Calu3 (cell line): ENCODE data around the gene NEK6. TPM values are rescaled to one million over a fixed set of nuclear protein-coding genes. Genes with fewer than 3 reads are reported as not detected.

ENCODE experiments used
- BruUV-seq: library from RNA; stranded (reverse); fragments of 400-500 nt; replicated peaks from 2 replicates; lab custom pipeline; 2021; lab: Mats Ljungman, UMichigan
- CTCF ChIA-PET: fragments of 300-600 bp; sonication (Branson Sonifier 250); formaldehyde crosslinking; loops from one replicate; lab custom pipeline; 2022; ENCODE audit warnings: antibody characterized with exemption; lab: Charles Lee
- DNase-seq: peaks from one replicate; pipeline ENCODE4 v3.0.0; 2022
- H3K27ac Mint-ChIP-seq: one replicate; pipeline ENCODE4 v1.8.0; 2022; ENCODE audit warnings: mixed read lengths; ENCODE audit not compliant: unreplicated experiment
- H3K27me3 Mint-ChIP-seq: one replicate; pipeline ENCODE4 v1.8.0; 2022; ENCODE audit warnings: mixed read lengths; ENCODE audit not compliant: unreplicated experiment
- H3K36me3 Mint-ChIP-seq: one replicate; pipeline ENCODE4 v1.8.0; 2022; ENCODE audit warnings: mild to moderate bottlenecking, moderate library complexity, mixed read lengths; ENCODE audit not compliant: insufficient read depth, unreplicated experiment
- H3K4me1 Mint-ChIP-seq: one replicate; pipeline ENCODE4 v1.8.0; 2022; ENCODE audit warnings: mild to moderate bottlenecking, low read depth, mixed read lengths; ENCODE audit not compliant: unreplicated experiment
- H3K4me3 Mint-ChIP-seq: one replicate; pipeline ENCODE4 v1.8.0; 2022; ENCODE audit warnings: mild to moderate bottlenecking, low read depth, moderate library complexity, mixed read lengths; ENCODE audit not compliant: unreplicated experiment
- H3K9me3 Mint-ChIP-seq: one replicate; pipeline ENCODE4 v1.8.0; 2022; ENCODE audit warnings: low read depth, mixed read lengths; ENCODE audit not compliant: unreplicated experiment
- CTCF ChIP-seq: fragments of 200-600 bp; IDR thresholded peaks from one replicate; pipeline ENCODE4 v1.8.0; 2022; ENCODE audit warnings: antibody characterized with exemption; ENCODE audit not compliant: unreplicated experiment
- intact Hi-C: fragments of 100-400 bp; cut with micrococcal nuclease; formaldehyde crosslinking; loops from one replicate; pipeline ENCODE4 v1.10.0; 2022; ENCODE audit not compliant: unreplicated experiment
- total RNA-seq: library from RNA; stranded (reverse); gene quantifications from 2 replicates; pipeline ENCODE4 v1.2.3, GENCODE V29; 2022

NEK6 gene
- total RNA-seq, 1 experiment from 2014 or later: 43.0 TPM

GRCh38 chr9:124262649-124262972 is 4.9 kb downstream of the NEK6 start:
- intact Hi-C loops: loop anchor here (10.0 kb wide), 1 partner anchor 138 kb away; no protein-coding TSS in a partner anchor
- no TSS peak for BruUV-seq
- Mint-ChIP-seq H3K4me3 (no peak overlapping the region), H3K27me3 (no peaks in the 10 kb centered on the region), H3K36me3 (peaks cover 41% of the 10 kb centered on the region), H3K27ac (no peak overlapping the region), H3K9me3 (no peaks in the 10 kb centered on the region), H3K4me1 (peaks cover 46% of the 10 kb centered on the region)
- no peak for DNase-seq
- no peak for TF ChIP-seq CTCF
- CTCF ChIA-PET: no interaction called here

GRCh38 chr9:124263213-124263612 is 5.5 kb downstream of the NEK6 start:
- TF ChIP-seq CTCF: no peak
- DNase-seq: no peak
- intact Hi-C loops: loop anchor here (10.0 kb wide), 1 partner anchor 138 kb away; no protein-coding TSS in a partner anchor
- no peaks in the 10 kb centered on the region for H3K9me3 Mint-ChIP-seq
- CTCF ChIA-PET: no interaction called here
- H3K36me3 Mint-ChIP-seq: peaks cover 37% of the 10 kb centered on the region
- H3K27ac Mint-ChIP-seq: no peak overlapping the region
- no peak overlapping the region for H3K4me3 Mint-ChIP-seq
- BruUV-seq: no TSS peak
- H3K4me1 Mint-ChIP-seq: peaks cover 46% of the 10 kb centered on the region
- no peaks in the 10 kb centered on the region for H3K27me3 Mint-ChIP-seq

GRCh38 chr9:124263800-124264426 is 6.2 kb downstream of the NEK6 start:
- no peak overlapping the region for H3K27ac Mint-ChIP-seq
- H3K4me3 Mint-ChIP-seq: no peak overlapping the region
- H3K9me3 Mint-ChIP-seq: no peaks in the 10 kb centered on the region
- peaks cover 30% of the 10 kb centered on the region for H3K36me3 Mint-ChIP-seq
- no peaks in the 10 kb centered on the region for H3K27me3 Mint-ChIP-seq
- no peak for DNase-seq
- intact Hi-C loops: loop anchor here (10.0 kb wide), 1 partner anchor 139 kb away; no protein-coding TSS in a partner anchor
- peaks cover 53% of the 10 kb centered on the region for H3K4me1 Mint-ChIP-seq
- no peak for TF ChIP-seq CTCF
- CTCF ChIA-PET: no interaction called here
- no TSS peak for BruUV-seq

- intact Hi-C loops: loop anchor here (10.0 kb wide), 1 partner anchor 140 kb away; no protein-coding TSS in a partner anchor
- H3K4me1 Mint-ChIP-seq: peaks cover 47% of the 10 kb centered on the region
Observed at GRCh38 chr9:124264823-124265233, 7.1 kb downstream of the NEK6 start.

More at GRCh38 chr9:124264823-124265233, 7.1 kb downstream of the NEK6 start:
- Mint-ChIP-seq H3K4me3 (no peak overlapping the region), H3K36me3 (peaks cover 21% of the 10 kb centered on the region), H3K9me3 (no peaks in the 10 kb centered on the region), H3K27ac (no peak overlapping the region), H3K27me3 (no peaks in the 10 kb centered on the region)
- no peak for DNase-seq
- TF ChIP-seq CTCF: no peak
- BruUV-seq: no TSS peak
- CTCF ChIA-PET: no interaction called here
